Trophoblast cell (in vitro differentiated cells and primary cell): Measurements from ENCODE around the gene SPO11.

Experiments used
- DNase-seq, 2 donors: peaks; one replicate each; pipeline ENCODE4 v3.0.0-alpha.2; 2016
- H2AFZ ChIP-seq: 2 replicates; pipeline ENCODE4 v1.6.1; 2013; ENCODE audit warnings: low read length, moderate library complexity, mild to moderate bottlenecking; ENCODE audit not compliant: insufficient read depth, poor library complexity
- H2AK5ac ChIP-seq: 2 replicates; pipeline ENCODE4 v1.6.1; 2013; ENCODE audit warnings: mild to moderate bottlenecking, low read length
- H2BK120ac ChIP-seq: 2 replicates; pipeline ENCODE4 v1.6.1; 2013; ENCODE audit warnings: low read length, mild to moderate bottlenecking, moderate library complexity; ENCODE audit not compliant: insufficient read depth, poor library complexity
- H2BK12ac ChIP-seq: 2 replicates; pipeline ENCODE4 v1.6.1; 2013; ENCODE audit warnings: mild to moderate bottlenecking, low read length, moderate library complexity
- H2BK5ac ChIP-seq: 2 replicates; pipeline ENCODE4 v1.6.1; 2013; ENCODE audit warnings: low read length, low read depth, moderate library complexity, mild to moderate bottlenecking; ENCODE audit not compliant: poor library complexity
- H3K14ac ChIP-seq: 2 replicates; pipeline ENCODE4 v1.6.1; 2013; ENCODE audit warnings: mild to moderate bottlenecking, low read length
- H3K18ac ChIP-seq: 2 replicates; pipeline ENCODE4 v1.6.1; 2013; ENCODE audit warnings: mild to moderate bottlenecking, low read length
- H3K23ac ChIP-seq: 2 replicates; pipeline ENCODE4 v1.6.1; 2013; ENCODE audit warnings: low read length
- H3K27ac ChIP-seq: 2 replicates; pipeline ENCODE4 v1.5.1; 2013; ENCODE audit warnings: low read depth, mild to moderate bottlenecking, inconsistent platforms, low read length, moderate library complexity
- H3K27me3 ChIP-seq: 2 replicates; pipeline ENCODE4 v1.6.1; 2013; ENCODE audit warnings: inconsistent platforms, mild to moderate bottlenecking, low read length, moderate library complexity; ENCODE audit not compliant: insufficient read depth
- H3K36me3 ChIP-seq, 2 experiments: 1 replicate in 1 of 2; 2 replicates in 1 of 2; pipeline ENCODE4 v1.6.1; 2013; ENCODE audit warnings: low read length in 2 of 2, mild to moderate bottlenecking in 2 of 2, moderate library complexity in 1 of 2; ENCODE audit not compliant: insufficient read depth in 2 of 2, control insufficient read depth in 1 of 2
- H3K4ac ChIP-seq: 2 replicates; pipeline ENCODE4 v1.6.1; 2013; ENCODE audit warnings: low read depth, mild to moderate bottlenecking, low read length, moderate library complexity
- H3K4me1 ChIP-seq, 2 experiments: 1 replicate in 1 of 2; 2 replicates in 1 of 2; pipeline ENCODE4 v1.6.1; 2013; ENCODE audit warnings: low read length in 2 of 2, mild to moderate bottlenecking in 2 of 2, moderate library complexity in 1 of 2; ENCODE audit not compliant: insufficient read depth in 2 of 2, control insufficient read depth in 1 of 2
- H3K4me2 ChIP-seq: 2 replicates; pipeline ENCODE4 v1.6.1; 2013; ENCODE audit warnings: inconsistent platforms, mild to moderate bottlenecking, low read length, moderate library complexity
- H3K4me3 ChIP-seq: 2 replicates; pipeline ENCODE4 v1.5.1; 2013; ENCODE audit warnings: mild to moderate bottlenecking, low read depth, low read length, inconsistent platforms
- H3K79me1 ChIP-seq: one replicate; pipeline ENCODE4 v1.6.1; 2013; ENCODE audit warnings: low read length
- H3K79me2 ChIP-seq: 2 replicates; pipeline ENCODE4 v1.6.1; 2013; ENCODE audit warnings: low read length, mild to moderate bottlenecking; ENCODE audit not compliant: control insufficient read depth, insufficient read depth, poor library complexity
- H3K9ac ChIP-seq: 2 replicates; pipeline ENCODE4 v1.6.1; 2013; ENCODE audit warnings: mild to moderate bottlenecking, low read length
- H3K9me3 ChIP-seq: 2 replicates; pipeline ENCODE4 v1.6.1; 2013; ENCODE audit warnings: low read depth, mild to moderate bottlenecking, control low read depth, inconsistent platforms, low read length; ENCODE audit not compliant: insufficient read depth
- H4K12ac ChIP-seq: 2 replicates; pipeline ENCODE4 v1.6.1; 2013; ENCODE audit warnings: low read depth, mild to moderate bottlenecking, low read length, moderate library complexity
- H4K8ac ChIP-seq: 2 replicates; pipeline ENCODE4 v1.6.1; 2013; ENCODE audit warnings: low read depth, mild to moderate bottlenecking, low read length, moderate library complexity
- H4K91ac ChIP-seq: one replicate; pipeline ENCODE4 v1.6.1; 2013; ENCODE audit warnings: low read depth, mild to moderate bottlenecking, low read length, moderate library complexity
- WGBS: extraction: QIAGEN DNeasy Blood & Tissue Kit; methylation state at CpG from one replicate; pipeline ENCODE4 v1.1.7; 2013; ENCODE audit warnings: missing lambda C conversion rate; ENCODE audit not compliant: insufficient read length, insufficient coverage; ENCODE audit errors: extremely low coverage; 5-methylcytosine and 5-hydroxymethylcytosine counted together

SPO11 gene

DNA sequence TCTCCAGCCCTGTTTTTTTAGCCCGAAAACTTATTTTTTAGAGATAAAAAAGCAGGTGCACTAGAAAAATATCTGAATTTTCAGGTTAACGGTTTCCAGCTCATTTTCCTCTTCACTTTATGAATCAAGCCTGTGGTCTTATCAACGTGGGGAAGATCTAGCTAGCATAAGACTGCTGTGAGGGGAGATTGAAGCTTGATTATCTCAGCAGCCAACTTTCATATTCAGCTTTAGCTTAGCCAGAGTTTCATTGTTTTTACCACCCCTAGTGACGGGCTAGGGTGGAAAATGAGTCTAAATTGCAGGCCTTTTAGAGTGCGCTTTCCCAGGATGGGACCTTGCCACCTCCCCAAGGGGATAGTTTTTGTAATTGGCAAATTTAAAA, 49.7 kb downstream of the SPO11 start:
- DNase-seq: no peak
- H3K9ac ChIP-seq: no peak overlapping the region

DNA sequence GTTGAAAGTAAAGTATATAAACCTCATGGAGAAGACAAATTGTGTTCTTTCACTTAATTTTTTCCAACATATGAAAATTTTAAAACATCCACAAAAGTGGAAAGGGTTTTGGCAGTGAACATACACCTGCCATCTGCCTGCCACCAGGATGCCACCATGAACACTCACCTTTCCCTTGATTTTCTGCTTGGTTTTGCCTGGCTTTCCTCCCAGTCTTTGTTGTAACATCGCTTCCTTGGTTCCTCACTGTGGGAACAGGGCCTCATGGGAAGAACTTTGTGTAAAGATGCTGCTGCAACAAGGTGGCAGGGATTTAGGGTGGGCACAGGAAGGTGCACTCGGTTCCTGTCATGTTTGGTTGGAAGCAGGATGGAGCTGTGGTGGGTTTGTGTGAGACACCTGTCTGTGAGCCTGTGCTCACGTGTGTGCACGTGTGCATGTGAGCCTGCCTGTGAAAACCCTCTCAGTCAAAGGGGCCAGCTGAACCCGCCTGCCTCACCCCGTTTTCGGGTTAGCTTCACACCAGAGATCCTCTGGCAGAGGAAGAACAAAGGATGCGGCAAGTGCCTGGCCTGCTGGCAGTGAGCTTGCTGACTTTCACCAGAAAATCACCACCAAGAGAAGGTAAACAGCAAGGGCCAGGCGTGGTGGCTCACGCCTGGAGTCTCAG, 50.6 kb downstream of the SPO11 start:
- Histone ChIP-seq H2BK5ac (no peak overlapping the region), H2AFZ (no peak overlapping the region)
- WGBS: no CpG with 5 or more reads among the region's 10 CpGs

More for the DNA sequence above, 49.7 kb downstream of the SPO11 start:
- no peak overlapping the region for H4K12ac ChIP-seq
- no peak overlapping the region for H2AFZ ChIP-seq
- H3K4ac ChIP-seq: no peak overlapping the region
- H4K91ac ChIP-seq: no peak overlapping the region
- H3K4me1 ChIP-seq: no peaks in the 10 kb centered on the region
- no peak overlapping the region for H3K23ac ChIP-seq
- no peaks in the 10 kb centered on the region for H3K79me1 ChIP-seq
- H2BK5ac ChIP-seq: no peak overlapping the region
- no peak overlapping the region for H2AK5ac ChIP-seq
- H3K9me3 ChIP-seq: no peaks in the 10 kb centered on the region
- H3K4me3 ChIP-seq: no peak overlapping the region
- H3K79me2 ChIP-seq: no peaks in the 10 kb centered on the region
- H4K8ac ChIP-seq: no peak overlapping the region
- no peak overlapping the region for H2BK120ac ChIP-seq
- H3K14ac ChIP-seq: no peak overlapping the region
- no peak overlapping the region for H2BK12ac ChIP-seq
- no peak overlapping the region for H3K4me2 ChIP-seq
- H3K27ac ChIP-seq: no peak overlapping the region
- peaks cover 36 to 43% of the 10 kb centered on the region in 2 experiments for H3K36me3 ChIP-seq
- no peak overlapping the region for H3K18ac ChIP-seq
- WGBS: no CpG with 5 or more reads among the region's 5 CpGs
- H3K27me3 ChIP-seq: no peaks in the 10 kb centered on the region

DNA sequence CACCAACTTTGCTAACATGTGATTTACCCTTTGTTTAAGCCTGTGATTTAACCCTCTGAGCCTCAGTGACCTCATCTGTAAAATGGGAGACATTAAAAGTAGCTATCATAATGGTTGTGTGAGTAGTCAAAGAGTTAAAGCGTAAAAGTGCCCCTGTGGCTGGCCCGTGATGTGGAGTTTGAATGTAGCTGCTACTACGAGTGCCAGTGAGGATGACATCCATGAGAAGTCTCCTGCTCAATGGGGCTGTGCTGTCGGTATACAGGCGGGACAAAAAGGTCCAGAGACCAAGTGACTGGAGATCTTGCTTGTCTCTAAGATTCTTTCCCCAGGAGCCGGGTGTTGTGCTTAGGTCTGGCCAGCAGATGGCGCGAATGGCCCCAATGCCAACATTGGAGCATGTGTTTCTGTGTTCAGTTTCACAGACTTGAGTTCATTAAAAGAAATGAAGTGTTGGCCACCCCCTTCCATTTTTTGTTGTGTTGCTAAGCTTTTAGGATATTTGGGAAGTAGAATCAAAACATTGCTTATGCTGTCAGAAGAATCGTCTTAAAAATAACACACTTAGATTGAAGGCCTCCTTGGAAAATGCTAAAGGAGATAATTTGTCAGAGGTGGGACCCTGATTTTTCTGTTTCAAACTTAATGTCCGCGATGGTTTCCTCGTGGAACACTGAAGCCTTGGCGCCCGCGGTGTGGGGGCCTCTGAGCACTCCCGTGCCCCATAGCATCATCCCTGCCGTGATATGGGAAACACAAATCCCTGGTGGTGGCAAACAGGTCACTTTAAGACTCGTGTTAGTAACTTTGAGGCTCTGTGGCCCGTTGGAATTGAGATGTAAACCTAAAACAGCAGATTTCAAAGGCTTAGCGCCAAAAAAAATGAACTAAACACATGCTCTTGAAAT, 52.2 kb downstream of the SPO11 start:
- no CpG with 5 or more reads among the region's 20 CpGs for WGBS

More for the DNA sequence above, 50.6 kb downstream of the SPO11 start:
- no peak for DNase-seq
- Histone ChIP-seq H3K4me3 (no peak overlapping the region), H3K27me3 (no peaks in the 10 kb centered on the region), H3K4ac (no peak overlapping the region), H3K4me2 (no peak overlapping the region), H3K9ac (no peak overlapping the region), H2BK12ac (no peak overlapping the region), H3K79me1 (no peaks in the 10 kb centered on the region), H3K18ac (no peak overlapping the region), H4K12ac (no peak overlapping the region), H2AK5ac (no peak overlapping the region), H3K36me3 (peaks cover 27 to 38% of the 10 kb centered on the region in 2 experiments), H3K23ac (no peak overlapping the region), H3K27ac (no peak overlapping the region), H2BK120ac (no peak overlapping the region), H3K79me2 (no peaks in the 10 kb centered on the region), H4K91ac (no peak overlapping the region), H3K9me3 (no peaks in the 10 kb centered on the region), H3K14ac (no peak overlapping the region), H4K8ac (no peak overlapping the region), H3K4me1 (no peaks in the 10 kb centered on the region)

DNA sequence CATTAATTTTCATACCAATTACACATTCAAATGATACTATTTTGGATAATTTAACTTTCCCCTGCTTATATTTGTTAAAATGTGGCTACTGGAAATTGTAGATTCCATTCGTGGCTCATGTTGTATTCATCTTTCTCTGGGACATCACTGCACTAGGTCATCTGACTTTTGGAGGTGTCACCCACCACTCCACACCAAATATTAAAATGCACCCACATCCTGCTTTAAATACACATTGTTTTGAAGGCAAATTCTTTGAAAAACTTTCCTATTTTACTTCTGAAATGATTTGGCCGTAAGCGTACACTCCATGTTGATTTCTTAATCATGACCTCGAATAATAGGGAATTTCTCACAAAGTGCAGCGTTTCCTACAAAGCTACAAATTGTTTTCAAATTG, 52.9 kb downstream of the SPO11 start:
- H3K9ac ChIP-seq: no peak overlapping the region
- no peaks in the 10 kb centered on the region for H3K27me3 ChIP-seq
- peaks cover 13 to 20% of the 10 kb centered on the region in 2 experiments for H3K36me3 ChIP-seq
- H4K12ac ChIP-seq: no peak overlapping the region
- no peak overlapping the region for H2AFZ ChIP-seq
- no peak overlapping the region for H3K4ac ChIP-seq
- H2AK5ac ChIP-seq: no peak overlapping the region
- no peak overlapping the region for H2BK120ac ChIP-seq
- no peak overlapping the region for H3K23ac ChIP-seq
- no peak overlapping the region for H3K14ac ChIP-seq
- no peak overlapping the region for H2BK12ac ChIP-seq
- no peak overlapping the region for H4K91ac ChIP-seq
- H3K9me3 ChIP-seq: peaks cover 4% of the 10 kb centered on the region
- no peak overlapping the region for H3K27ac ChIP-seq
- no peaks in the 10 kb centered on the region for H3K79me2 ChIP-seq
- DNase-seq: no peak
- WGBS: no CpG with 5 or more reads among the region's 5 CpGs
- no peaks in the 10 kb centered on the region for H3K4me1 ChIP-seq
- H3K4me2 ChIP-seq: no peak overlapping the region
- H3K18ac ChIP-seq: no peak overlapping the region
- H3K79me1 ChIP-seq: no peaks in the 10 kb centered on the region
- no peak overlapping the region for H3K4me3 ChIP-seq
- H2BK5ac ChIP-seq: no peak overlapping the region
- H4K8ac ChIP-seq: no peak overlapping the region

More for the DNA sequence above, 52.2 kb downstream of the SPO11 start:
- no peak overlapping the region for H4K91ac ChIP-seq
- H2AK5ac ChIP-seq: no peak overlapping the region
- no peak overlapping the region for H2BK12ac ChIP-seq
- H3K4me3 ChIP-seq: no peak overlapping the region
- H2BK120ac ChIP-seq: no peak overlapping the region
- H3K27me3 ChIP-seq: no peaks in the 10 kb centered on the region
- DNase-seq: peak; percentile 80 to 94
- no peak overlapping the region for H2BK5ac ChIP-seq
- H3K4me2 ChIP-seq: no peak overlapping the region
- peaks cover 4% of the 10 kb centered on the region for H3K9me3 ChIP-seq
- no peak overlapping the region for H3K27ac ChIP-seq
- no peak overlapping the region for H3K14ac ChIP-seq
- H3K4ac ChIP-seq: no peak overlapping the region
- H3K23ac ChIP-seq: no peak overlapping the region
- no peak overlapping the region for H4K8ac ChIP-seq
- no peaks in the 10 kb centered on the region for H3K79me1 ChIP-seq
- H4K12ac ChIP-seq: no peak overlapping the region
- peaks cover 18 to 25% of the 10 kb centered on the region in 2 experiments for H3K36me3 ChIP-seq
- no peak overlapping the region for H2AFZ ChIP-seq
- no peak overlapping the region for H3K9ac ChIP-seq
- H3K79me2 ChIP-seq: no peaks in the 10 kb centered on the region
- H3K18ac ChIP-seq: no peak overlapping the region
- H3K4me1 ChIP-seq: no peaks in the 10 kb centered on the region
